SH-SY5Y (cell line): ENCODE measurements around the gene CEMP1.

Source experiments
- GATA2 ChIP-seq: IDR thresholded peaks from 2 replicates; pipeline ENCODE4 v1.6.1; 2011; ENCODE audit warnings: mild to moderate bottlenecking, low read depth, low read length
- GATA3 ChIP-seq: IDR thresholded peaks from 2 replicates; pipeline ENCODE4 v1.6.1; 2011; ENCODE audit warnings: low read depth, mild to moderate bottlenecking, low read length, moderate library complexity

DNA sequence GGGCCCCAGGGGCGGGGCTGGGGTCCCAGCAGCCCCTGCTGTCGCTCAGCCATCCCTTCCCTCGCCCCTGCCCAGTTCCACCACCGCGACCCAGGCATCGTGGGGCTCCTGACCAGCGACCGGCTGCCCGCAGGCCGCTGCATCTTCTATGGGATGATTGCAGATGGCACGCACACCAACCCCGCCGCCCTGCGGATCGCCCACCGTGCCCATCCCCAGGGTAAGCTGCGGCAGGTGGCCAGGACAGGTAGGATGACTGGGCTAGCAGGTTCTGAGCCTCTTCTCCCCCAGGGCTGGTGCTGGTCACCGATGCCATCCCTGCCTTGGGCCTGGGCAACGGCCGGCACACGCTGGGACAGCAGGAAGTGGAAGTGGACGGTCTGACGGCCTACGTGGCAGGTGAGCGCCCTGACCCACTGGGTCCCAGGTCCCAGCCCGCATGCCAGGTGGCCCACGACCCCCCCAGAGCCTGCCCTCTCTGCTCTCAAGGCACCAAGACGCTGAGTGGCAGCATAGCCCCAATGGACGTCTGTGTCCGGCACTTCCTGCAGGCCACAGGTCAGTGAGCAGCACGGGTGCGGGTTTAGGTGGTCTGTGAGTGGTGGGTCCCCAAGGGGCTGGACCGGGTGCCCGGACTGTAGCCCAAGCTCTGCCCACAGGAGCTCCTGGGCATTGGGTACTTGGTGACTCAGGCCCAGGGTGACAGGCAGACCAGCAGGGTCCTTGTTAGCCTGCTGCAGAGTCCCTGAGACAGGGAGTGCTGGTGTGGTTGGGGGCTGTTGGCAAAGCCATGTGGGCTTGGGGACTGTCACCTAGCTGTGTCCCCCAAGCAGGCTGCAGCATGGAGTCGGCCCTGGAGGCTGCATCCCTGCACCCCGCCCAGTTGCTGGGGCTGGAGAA, 2.8 kb downstream of the CEMP1 start:
- no peak for TF ChIP-seq GATA2
- no peak for TF ChIP-seq GATA3
